Measurements from ENCODE around the gene WDFY1.

The WDFY1 gene

DNA sequence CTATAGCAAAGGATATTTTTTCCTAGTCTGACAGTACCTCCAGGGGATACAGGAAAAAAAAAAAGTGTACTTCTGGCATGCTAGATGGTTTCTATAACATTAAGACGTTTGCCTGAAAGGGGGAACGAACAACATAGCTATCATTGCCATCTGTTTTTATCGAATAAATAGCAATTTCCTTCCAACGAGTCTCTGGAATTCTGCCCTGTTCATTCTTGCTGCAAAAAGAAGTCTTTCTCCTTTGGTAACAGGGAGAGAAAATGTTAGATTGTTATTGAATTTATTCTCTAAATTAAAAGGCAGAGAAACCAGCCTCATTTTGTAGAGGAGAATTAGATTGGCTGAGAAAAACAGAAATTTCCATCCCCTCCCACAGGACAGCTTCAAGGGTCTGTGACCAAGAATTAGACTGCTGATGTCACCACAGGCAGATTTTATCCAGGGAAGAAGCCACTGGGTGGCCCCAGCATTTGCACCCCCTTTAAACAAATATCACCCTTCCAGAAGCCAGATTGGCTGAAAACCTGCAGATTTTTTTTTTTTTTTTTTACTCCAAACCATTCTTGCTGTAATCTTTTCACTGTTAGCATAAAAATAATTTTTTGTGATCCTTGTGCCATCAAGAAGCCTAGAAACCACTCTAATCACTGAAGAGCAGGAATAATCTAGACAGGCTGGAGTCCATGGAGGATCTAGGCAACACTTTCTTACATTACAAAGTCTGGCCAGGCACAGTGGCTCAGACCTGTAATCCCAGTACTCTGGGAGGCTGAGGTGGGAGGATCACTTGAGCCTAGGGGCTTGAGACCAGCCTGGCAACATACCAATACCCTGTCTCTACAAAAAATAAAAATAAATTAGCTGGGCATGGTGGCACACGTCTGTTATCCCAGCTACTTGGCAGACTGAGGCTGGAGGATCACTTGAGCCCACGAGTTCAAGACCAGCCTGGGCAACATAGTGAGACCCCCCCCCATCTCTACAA lies 12.0 kb downstream of the WDFY1 start:
- no peak for DNase-seq (ENCODE audit: low read depth in 1 of 2, low spot score in 1 of 2)

DNA sequence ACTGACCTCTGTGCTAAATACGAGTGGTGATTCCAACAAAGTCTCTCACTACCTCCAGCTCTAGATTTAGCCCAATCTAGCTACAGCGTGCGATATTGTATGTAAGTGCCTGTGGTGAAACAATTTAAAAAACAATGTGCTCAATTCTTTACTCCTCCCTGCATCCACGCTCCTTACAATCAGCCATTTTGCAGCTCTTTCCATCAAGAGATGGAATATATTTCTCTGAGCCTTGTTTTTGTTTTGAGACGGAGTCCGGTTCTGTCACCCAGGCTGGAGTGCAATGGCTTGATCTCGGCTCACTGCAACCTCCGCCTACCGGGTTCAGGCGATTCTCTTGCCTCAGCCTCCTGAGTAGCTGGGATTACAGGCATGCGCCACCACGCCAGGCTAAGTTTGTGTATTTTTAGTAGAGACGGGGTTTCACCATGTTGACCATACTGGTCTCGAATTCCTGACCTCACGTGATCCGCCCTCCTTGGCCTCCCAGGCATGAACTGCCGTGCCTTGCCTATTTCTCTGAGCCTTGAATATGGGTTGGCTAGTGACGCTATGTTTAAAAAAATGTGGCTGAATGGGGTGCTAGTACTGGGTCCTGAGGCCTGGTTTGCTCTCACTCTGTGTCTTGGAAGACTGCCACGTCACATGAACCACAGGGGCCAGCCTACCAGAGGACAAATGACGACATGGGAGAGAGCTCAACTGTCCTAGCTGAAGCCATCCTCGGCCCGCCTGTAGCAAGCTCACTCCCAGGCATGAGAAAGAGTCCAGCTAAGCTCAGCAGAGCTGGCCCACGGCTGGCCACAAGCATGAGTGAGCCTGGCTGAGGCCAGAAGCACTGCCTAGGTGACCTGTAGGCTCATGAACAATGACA lies 14.8 kb downstream of the WDFY1 start:
- DNase-seq (ENCODE audit: low read depth in 1 of 2, low spot score in 1 of 2): no peak

DNA sequence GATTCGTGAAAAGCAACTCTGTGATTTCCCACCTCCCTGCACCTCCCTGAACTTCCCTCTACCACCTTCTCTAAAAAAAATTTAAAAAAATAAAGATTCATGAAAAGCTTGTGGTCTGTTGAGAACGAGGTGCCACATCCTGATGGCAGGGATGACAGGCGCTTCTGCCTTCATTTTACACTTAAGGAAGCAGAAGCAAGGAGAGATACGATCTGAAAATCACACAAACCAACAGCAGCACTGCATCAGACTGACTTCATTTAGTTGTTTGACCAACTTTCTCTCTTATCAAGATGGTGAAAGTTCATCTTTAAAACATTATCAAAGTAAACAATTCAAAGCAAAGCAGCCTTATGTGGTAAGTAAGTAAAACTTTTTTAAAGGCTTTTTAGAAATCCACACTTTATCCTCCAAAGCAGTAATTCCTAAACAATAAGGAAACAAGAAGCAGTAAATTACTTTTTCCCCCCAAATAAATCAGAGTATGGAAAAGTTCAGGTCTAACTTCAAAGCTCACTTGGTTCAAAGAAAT lies 15.5 kb downstream of the WDFY1 start:
- no peak for DNase-seq (ENCODE audit: low read depth in 1 of 2, low spot score in 1 of 2)

DNA sequence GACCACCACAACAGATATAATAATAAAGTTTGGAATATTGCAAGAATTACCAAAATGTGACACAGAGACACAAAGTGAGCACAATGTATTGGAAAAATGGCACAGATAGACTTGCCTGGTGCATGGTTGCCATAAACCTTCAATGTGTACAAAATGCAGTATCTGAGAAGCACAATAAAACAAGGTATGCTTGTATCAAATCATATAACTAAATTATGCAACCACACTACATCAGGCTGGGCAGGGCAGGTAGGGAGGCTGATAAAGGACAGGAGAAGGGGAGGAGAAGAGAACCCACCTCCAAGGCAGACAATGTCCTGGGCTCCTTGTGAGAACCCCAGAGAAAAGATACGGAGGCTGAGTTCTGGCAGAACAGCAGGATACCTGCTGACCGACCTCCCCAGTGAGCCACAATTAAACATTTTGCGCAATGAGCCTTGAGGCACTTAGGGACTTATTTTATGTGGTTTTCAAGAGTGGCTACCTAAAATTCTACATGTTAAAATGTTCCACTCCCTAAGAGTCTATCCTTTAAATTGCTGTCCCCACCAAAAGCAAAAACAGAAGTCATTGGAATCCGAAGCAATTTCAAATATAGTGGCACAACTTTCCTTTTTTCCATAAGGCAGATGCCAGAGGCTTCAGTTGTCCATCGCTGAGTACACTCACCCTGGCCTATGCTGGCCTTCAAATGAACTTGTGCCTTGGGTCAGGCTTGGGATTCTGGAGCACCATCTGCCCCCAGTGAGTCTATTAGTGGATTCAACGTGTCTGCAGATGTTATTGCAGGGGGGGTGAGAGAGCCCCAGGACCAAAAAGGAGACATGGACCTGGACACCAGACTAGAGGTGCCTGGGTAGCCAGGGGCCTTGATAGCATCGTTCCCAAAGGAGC lies 16.8 kb downstream of the WDFY1 start:
- DNase-seq (ENCODE audit: low read depth in 1 of 2, low spot score in 1 of 2): no peak

DNA sequence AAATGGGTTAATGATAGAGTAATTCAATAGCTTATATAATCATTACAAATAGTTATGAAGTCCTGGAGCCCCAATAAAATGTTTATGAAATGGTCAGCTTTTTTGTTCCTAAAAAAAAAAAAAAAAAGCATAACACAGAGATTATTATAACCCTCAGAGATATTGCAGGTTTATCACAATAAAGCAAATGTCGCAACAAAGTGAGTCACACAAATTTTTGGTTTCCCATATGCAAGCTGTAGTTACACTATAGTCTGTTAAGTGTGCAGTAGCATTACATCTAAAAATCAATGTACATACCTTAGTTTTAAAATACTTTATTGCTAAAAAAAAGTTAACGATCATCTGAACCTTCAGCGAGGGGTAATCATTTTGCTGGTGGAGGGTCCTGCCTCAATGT lies 20.0 kb downstream of the WDFY1 start:
- DNase-seq (ENCODE audit: low read depth in 1 of 2, low spot score in 1 of 2): no peak

DNA sequence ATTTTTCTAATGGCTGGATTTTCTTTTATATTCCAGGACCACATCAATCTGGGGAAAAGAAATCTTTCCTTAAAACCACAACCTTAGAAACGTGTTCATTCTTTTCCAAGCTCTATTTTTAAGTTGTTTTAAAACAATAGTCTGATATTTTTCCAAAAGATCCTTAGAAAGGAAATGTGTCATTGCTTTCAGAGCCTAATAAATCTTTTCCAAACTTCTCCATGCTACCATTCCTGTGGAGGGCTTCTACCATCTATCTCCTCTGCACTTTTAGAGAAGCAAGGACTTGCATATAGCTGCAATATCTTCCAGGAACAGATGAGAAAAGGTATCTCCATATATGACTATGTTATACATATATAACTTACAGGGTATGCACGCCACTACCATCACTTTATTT lies 21.2 kb downstream of the WDFY1 start:
- DNase-seq (ENCODE audit: low read depth in 1 of 2, low spot score in 1 of 2): no peak

DNA sequence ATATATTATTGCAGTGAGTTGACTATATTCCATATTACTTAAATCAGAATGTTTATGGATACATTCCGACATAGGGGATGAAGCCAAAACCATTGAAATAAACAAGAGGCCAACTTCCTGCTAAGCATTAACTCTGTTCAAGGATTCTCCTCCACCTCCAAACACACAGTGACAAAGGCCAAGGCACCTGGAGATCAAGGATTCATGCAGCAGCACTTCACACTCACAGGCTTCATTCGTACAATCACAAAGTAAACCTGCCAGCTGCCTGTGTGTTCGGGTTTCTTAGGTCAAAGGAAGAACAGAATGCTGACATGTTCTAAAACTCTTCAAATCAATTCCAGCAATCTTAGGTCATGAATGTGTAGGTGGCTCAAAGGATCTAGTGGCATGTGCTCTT lies 22.8 kb downstream of the WDFY1 start:
- no peak for DNase-seq (ENCODE audit: low read depth in 1 of 2, low spot score in 1 of 2)

DNA sequence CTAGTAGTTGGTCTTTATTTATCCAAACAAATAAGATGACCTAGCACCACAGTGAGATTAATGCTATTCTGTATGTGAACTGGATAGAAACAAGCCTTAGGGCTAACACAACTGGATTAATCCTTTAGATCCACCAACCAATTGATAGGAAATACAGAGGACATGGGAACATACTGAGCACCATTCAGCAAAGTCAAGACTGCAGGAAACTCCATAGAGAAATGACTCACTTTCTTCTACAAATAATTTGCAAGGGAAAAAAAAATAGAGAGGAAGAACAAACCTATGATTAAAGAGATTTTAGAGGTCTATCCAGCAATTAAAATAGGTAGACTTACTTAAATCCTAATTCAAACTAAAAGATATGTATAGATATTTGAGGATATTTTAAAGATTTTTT lies 23.9 kb downstream of the WDFY1 start:
- no peak for DNase-seq (ENCODE audit: low read depth in 1 of 2, low spot score in 1 of 2)

DNA sequence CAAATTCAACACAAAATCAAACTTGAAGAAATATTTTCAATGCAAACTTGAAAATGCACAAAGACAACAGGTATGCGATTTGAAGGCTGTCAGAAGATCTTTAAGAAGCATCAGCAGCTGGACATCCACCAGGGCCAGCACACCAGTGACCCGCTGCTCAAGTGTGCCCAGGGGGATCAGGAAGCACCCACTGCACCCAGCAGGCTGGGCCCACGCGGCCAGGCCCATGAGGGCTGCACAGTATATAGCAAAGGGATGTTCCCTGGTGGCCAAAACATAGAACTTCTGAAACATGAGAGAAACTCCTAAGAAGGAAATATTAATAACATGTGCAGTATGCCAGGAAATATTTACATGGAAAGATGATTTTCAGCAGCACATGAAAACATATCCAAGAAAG lies 25.0 kb downstream of the WDFY1 start:
- DNase-seq (ENCODE audit: low read depth in 1 of 2, low spot score in 1 of 2): no peak

DNA sequence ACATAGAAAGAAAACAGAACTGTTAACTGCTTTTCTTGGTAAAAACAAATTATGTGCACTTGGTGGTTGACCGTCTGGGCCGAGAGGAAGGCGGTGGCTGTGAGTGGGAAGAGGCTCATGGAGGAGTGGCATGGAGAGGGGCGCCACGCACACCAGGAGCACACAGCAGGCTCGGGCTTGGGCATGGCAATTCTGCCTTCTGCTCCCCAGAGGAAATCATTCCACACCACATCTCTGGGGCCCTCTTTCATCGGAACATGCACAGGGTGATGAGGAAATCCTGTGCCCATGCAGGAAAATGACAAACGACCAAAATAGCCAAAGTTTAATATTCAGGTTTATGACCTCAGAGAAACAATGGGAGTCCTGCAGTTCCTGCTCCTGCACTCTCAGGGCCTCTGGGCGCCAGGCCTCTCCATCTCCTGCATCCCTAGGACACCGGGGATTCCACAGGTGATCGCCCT lies 26.4 kb downstream of the WDFY1 start:
- no peak for DNase-seq (ENCODE audit: low read depth in 1 of 2, low spot score in 1 of 2)

DNA sequence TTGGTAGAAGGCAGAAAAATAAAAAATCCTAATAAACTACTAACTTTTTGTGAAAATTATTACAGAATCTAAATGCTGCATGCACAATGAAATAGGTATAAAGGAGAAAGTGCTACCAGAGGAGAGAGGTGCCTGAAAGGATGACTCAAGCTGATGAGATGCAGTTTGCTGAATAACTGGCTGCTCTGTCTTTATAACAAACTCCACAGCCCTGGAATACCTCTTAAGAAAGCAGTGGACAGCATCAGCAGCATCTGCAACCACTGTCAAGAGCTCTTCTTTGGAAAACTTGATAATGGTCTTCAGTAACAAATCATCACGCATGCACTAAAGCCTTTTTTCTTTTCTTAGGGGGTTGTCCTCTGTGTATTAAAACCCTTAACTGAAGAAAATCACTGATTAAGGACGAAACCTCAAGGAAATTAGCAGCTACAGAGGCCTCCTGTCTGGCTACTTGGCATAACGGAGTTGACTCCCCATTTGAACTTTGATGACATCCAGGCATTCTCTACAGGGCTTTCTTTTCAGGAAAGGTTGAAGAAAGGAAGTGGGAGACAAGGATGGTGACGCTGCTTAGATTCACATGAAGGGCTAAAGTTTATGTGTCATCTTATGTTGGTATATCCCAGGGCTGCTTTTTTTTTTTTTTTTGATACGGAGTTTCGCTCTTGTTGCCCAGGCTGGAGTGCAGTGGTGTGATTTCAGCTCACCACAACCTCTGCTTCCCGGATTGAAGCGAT lies 28.8 kb downstream of the WDFY1 start:
- DNase-seq (ENCODE audit: low read depth in 1 of 2, low spot score in 1 of 2): no peak

DNA sequence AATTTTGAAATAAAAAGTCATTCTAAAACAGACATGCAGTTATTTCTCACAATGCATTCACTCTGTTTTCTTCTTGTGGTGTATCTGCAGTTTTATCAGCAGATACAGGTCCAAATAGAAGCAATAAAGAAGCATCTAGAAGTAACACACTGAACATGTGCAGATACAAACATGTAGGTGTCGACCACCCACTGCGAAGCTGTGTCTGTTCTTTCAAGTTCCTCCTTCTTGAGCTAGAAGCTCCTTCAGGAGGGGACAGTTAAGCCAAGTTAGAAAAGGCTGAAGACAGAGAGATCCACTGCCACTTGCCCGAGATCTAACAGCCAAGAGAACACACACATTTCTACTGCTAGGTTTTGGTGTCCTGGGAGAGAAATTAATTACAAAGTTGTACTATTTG lies 30.1 kb downstream of the WDFY1 start:
- DNase-seq (ENCODE audit: low read depth in 1 of 2, low spot score in 1 of 2): no peak

DNA sequence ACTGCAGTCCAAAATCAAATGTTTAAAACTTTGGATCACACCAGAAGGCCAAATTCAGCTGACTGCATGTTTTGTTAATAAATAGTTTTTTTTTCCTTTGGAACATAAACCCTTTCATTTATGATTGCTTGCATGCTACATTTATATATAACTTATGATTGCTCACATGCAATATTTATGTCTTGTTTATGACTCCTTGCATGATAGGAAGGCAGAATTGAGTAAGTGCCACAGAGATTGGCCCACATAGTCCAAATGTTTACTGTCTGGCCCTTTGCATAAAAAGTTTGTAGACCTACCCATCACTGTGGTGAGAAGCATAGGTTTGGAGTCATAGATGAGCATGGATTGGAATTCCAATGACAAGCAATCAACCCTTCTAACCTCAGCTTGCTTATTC lies 30.8 kb downstream of the WDFY1 start:
- no peak for DNase-seq (ENCODE audit: low read depth in 1 of 2, low spot score in 1 of 2)

DNA sequence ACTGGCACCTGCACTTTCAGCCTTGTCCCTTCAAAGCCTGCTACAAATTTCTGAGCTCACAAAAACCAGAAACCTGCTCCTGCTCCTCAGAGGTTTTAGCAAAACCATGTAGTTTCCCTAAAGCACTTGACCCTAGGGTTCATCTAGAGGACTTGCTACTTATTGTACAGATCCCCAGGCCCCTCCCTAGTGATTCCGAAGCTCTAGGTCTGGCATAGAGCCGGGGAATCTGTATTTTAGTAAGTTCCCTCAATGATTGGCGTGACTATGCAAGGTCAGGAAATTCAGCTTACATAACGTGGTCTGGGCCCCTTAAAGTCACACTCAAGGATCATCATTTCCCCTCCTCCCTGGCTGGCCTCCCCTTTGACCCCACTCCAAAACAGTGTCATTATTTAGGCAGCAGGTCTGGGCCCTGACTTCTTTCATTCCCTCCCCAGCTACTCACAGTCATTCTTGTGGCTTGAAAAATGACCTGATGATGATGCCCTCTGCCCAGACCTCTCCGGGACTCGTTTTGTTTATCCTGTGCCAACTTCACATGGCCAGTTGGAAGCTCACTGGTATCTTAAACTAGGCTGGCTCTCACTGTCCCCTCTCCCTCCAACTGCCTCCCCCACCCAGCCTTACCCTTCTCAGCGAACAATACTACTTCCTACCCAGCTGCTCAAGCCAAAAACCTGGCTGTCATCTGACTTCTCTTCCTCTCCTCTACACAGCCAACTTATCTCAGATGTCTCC lies 36.0 kb downstream of the WDFY1 start:
- no peak for DNase-seq (ENCODE audit: low read depth in 1 of 2, low spot score in 1 of 2)

DNA sequence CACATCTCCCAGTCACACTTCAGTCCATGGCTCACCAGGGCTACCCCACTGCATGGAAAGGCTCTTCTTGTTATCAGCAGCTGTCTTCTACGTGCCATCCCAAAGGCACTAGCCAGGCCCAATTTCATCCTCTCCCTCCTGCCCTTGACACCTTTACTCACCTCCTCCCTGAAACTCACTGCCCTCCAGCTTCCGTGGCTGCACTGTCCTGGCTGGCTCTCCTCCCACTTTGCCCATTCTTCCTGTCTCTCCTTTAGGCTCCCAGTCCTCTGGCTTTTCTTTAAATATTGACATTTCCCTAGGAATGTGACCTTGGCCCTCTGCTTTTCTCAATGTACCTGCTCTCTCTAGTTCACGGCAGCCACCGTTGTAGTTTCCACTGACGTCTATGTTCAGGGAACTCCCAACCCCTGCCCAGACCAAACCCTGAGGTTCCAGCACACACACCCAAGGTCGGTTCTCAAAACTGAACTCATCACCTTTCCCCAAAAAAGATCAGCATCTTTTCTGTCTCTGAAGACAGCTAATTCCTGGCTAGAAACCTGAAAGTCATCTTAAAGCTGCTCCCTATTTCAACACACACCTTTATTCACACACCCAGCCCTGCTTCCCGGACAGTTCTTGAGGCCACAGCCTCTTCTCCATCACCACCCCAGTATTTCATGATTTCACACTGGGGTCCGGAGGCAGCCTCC lies 36.7 kb downstream of the WDFY1 start:
- no peak for DNase-seq (ENCODE audit: low read depth in 1 of 2, low spot score in 1 of 2)

DNA sequence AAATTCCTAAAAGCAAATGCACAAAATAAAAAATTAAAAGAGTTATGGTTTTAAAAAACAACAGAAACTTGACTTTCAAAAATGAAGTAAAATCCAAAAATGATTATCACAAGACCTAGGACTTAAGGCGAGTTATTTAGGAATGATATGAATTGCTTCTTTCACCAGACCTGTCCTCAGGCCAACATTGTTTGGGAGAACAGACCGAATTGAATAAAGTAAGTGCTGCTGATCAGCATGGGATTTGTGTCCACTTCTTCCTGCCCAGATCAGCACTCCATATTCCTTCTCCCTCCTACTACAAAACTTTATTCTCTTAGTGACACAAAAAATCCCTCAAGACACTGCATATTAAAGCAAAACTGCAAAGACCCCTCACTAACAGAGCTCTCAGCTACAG lies 39.1 kb downstream of the WDFY1 start:
- DNase-seq (ENCODE audit: low read depth in 1 of 2, low spot score in 1 of 2): no peak

DNA sequence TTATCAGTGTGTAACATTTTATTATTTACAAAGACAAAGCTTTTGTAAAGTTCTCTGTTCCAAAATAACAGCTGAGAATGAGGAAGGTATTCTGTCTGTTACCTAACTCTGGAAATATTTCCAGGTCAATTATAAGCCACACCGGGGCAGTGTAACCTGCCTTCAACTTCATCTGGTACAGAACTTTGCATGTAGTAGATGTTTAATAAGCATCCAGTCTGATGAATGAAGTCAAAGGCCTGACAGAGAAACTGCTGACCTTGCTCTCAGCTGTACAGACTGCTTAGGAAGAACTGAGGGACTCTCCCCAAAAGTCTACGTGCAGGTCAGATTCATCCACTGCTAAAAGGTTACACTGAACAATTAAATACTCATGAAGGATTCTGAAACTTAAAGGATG lies 43.3 kb downstream of the WDFY1 start:
- no peak for DNase-seq (ENCODE audit: low read depth in 1 of 2, low spot score in 1 of 2)

DNA sequence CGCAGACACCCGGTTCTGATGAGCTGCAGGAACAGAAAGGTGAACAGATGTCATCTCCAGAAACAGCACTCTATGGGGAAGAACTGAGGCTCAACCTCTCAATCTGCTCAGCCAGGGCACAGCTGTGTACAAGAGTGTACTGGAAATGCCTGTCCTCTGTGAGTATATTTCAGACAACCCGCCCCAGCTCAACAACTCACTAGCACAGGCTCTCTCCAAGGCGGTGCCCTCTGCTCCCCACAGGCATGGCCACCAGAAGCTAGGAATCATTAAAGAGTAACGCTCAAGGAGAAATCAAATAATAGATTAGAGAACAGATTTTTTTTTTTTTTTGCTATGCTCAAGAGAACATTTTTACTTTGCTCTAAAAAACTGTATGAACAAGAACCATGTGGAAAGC lies 43.8 kb downstream of the WDFY1 start:
- DNase-seq (ENCODE audit: low read depth in 1 of 2, low spot score in 1 of 2): no peak

DNA sequence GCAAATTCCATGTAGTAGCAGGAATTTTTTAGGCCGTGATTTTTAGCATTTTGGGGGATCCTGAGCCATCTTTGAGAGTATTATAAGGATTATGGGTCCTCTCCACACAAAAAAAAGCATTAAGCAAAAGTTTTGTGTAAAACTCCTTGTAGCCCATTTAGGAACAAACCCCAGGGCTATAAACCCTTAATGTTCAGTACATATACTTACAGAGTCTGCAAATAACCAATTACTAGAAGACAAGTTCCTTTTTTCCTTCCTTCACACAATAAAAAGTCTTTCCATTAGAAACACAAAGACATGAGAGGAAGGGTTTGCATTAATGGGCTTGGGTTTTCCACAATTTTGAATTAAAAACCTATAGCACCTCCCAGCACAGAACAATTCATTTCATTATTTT lies 44.6 kb downstream of the WDFY1 start:
- DNase-seq (ENCODE audit: low read depth in 1 of 2, low spot score in 1 of 2): no peak
